ENCODE measurements around the gene CCDC87. TPM values are rescaled to one million over a fixed set of nuclear protein-coding genes. Genes with fewer than 3 reads are reported as not detected.

CCDC87 gene
- total RNA-seq, 1 donor from 2014 or later, result 0.22 TPM

DNA sequence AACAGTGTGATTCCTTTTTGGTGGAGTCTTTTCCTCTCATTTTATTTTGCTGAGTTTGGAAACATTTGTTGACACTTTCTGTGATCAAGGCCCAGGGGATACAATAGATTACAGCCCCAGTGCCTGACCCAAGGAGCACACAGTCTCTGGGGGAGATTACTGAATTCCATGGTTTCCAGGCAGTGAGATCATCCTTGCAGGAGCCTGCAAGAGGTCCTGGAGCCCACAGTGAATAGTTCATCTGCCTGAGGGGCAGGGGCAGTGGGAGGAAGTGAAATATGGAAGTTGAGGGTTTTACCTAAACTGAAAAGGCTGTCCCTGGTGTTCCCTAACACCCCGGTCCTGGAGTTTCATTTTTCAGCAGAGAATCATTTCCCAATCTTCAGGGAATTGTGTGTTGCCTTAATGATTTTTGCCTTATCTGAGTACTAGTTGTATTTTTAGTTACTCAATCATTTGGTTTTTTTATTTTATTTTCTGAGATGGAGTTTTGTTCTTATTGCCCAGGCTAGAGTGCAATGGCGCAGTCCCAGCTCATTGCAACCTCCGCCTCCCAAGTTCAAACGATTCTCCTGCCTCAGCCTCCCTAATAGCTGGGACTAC lies 7.9 kb upstream of the CCDC87 start:
- H3K79me2 ChIP-seq (ENCODE audit: low read depth), result no peaks in the 10 kb centered on the region
- no peak overlapping the region for H3K4me3 ChIP-seq
- no peak overlapping the region for H3K4me2 ChIP-seq
- no peaks in the 10 kb centered on the region for H3K27me3 ChIP-seq
- H3K36me3 Mint-ChIP-seq, result peaks cover 8% of the 10 kb centered on the region
- TF ChIP-seq EZH2phosphoT487 (IDR thresholded peaks at IDR 0.05) (no peak), EZH2 (IDR thresholded peaks at IDR 0.05) (no peak)
- TF ChIP-seq, protein P1, sequence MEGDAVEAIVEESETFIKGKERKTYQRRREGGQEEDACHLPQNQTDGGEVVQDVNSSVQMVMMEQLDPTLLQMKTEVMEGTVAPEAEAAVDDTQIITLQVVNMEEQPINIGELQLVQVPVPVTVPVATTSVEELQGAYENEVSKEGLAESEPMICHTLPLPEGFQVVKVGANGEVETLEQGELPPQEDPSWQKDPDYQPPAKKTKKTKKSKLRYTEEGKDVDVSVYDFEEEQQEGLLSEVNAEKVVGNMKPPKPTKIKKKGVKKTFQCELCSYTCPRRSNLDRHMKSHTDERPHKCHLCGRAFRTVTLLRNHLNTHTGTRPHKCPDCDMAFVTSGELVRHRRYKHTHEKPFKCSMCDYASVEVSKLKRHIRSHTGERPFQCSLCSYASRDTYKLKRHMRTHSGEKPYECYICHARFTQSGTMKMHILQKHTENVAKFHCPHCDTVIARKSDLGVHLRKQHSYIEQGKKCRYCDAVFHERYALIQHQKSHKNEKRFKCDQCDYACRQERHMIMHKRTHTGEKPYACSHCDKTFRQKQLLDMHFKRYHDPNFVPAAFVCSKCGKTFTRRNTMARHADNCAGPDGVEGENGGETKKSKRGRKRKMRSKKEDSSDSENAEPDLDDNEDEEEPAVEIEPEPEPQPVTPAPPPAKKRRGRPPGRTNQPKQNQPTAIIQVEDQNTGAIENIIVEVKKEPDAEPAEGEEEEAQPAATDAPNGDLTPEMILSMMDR (IDR thresholded peaks at IDR 0.05), result no peak
- peak overlapping the region; percentile 34 for H3K27ac Mint-ChIP-seq
- no peaks in the 10 kb centered on the region for H3K9me3 Mint-ChIP-seq
- no peaks in the 10 kb centered on the region for H3K4me1 ChIP-seq
- no peak overlapping the region for H3K4me3 Mint-ChIP-seq
- H3K27ac ChIP-seq, result no peak overlapping the region
- H3F3A ChIP-seq (ENCODE audit: low read depth), result no peaks in the 10 kb centered on the region
- no peaks in the 10 kb centered on the region for H4K20me1 ChIP-seq (ENCODE audit: low read depth)
- no peak overlapping the region for H2AFZ ChIP-seq (replicated peaks)
- H3K27me3 Mint-ChIP-seq (ENCODE audit: insufficient read depth, low read depth), result peaks cover 2% of the 10 kb centered on the region
- H3K9me3 ChIP-seq (ENCODE audit: low read depth), result no peaks in the 10 kb centered on the region
- peaks cover 10% of the 10 kb centered on the region for H3K4me1 Mint-ChIP-seq
- no peak for DNase-seq (ENCODE audit: low spot score)
- H3K9ac ChIP-seq, result no peak overlapping the region
- H3K36me3 ChIP-seq, result no peaks in the 10 kb centered on the region

DNA sequence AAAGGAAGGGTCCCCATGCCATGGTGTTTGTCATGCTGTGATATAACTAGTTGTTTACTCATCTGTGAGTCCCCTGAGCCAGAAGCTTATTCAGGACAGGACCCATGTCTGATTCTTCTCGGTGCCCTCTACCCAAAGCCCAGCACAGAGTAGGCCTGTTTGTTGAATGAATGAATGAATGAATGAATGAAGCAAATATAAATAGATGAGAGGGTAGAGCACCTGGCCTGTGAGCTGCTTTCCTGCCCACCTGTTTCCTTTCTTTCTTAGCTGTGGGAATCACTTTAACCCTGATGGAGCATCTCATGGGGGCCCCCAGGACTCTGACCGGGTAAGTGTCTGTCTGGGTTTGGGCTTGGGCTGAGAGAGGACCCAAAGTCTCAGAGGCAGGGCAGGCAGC lies 7.4 kb upstream of the CCDC87 start:
- Histone ChIP-seq H3K79me2 (ENCODE audit: low read depth) (no peaks in the 10 kb centered on the region), H3K4me1 (no peaks in the 10 kb centered on the region), H3K27me3 (no peaks in the 10 kb centered on the region), H2AFZ (replicated peaks) (no peak overlapping the region), H3F3A (ENCODE audit: low read depth) (no peaks in the 10 kb centered on the region), H3K4me3 (no peak overlapping the region), H3K9me3 (ENCODE audit: low read depth) (no peaks in the 10 kb centered on the region), H3K9ac (no peak overlapping the region), H3K36me3 (no peaks in the 10 kb centered on the region), H4K20me1 (ENCODE audit: low read depth) (no peaks in the 10 kb centered on the region), H3K4me2 (no peak overlapping the region), H3K27ac (no peak overlapping the region)
- Mint-ChIP-seq H3K4me3 (no peak overlapping the region), H3K4me1 (peaks cover 11% of the 10 kb centered on the region), H3K36me3 (peaks cover 8% of the 10 kb centered on the region), H3K27me3 (ENCODE audit: insufficient read depth, low read depth) (peaks cover 2% of the 10 kb centered on the region), H3K27ac (peak overlapping the region; percentile 34), H3K9me3 (no peaks in the 10 kb centered on the region)
- TF ChIP-seq, protein P1 (IDR thresholded peaks at IDR 0.05), result no peak
- TF ChIP-seq EZH2phosphoT487 (IDR thresholded peaks at IDR 0.05) (no peak), EZH2 (IDR thresholded peaks at IDR 0.05) (no peak)
- DNase-seq (ENCODE audit: low spot score), result no peak

DNA sequence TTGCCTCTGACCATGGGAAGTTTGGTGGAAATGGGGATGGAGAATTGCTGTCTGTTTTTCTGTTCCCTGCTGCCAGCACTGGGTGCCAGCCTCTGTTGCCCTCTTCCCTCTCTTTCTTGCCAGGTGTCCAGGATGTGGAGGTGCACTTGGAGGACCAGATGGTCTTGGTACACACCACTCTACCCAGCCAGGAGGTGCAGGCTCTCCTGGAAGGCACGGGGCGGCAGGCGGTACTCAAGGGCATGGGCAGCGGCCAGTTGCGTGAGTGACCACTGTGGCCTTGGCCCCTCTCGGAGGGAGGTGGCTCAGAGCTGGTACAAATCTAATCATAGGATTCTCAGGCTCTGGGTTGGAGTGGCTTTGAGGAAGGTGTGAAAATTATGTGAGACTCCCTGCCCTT lies 6.1 kb upstream of the CCDC87 start:
- peaks cover 9% of the 10 kb centered on the region for H3K36me3 Mint-ChIP-seq
- H3K4me3 ChIP-seq, result no peak overlapping the region
- H3K4me1 Mint-ChIP-seq, result peaks cover 17% of the 10 kb centered on the region
- no peak for DNase-seq (ENCODE audit: low spot score)
- H3K9me3 ChIP-seq (ENCODE audit: low read depth), result no peaks in the 10 kb centered on the region
- no peaks in the 10 kb centered on the region for H3K9me3 Mint-ChIP-seq
- no peak overlapping the region for H3K27ac ChIP-seq
- peaks cover 2% of the 10 kb centered on the region for H3K27me3 Mint-ChIP-seq (ENCODE audit: insufficient read depth, low read depth)
- H2AFZ ChIP-seq (replicated peaks), result no peak overlapping the region
- H3K27me3 ChIP-seq, result no peaks in the 10 kb centered on the region
- H3K27ac Mint-ChIP-seq, result no peak overlapping the region
- no peak overlapping the region for H3K4me2 ChIP-seq
- peaks cover 4% of the 10 kb centered on the region for H3K79me2 ChIP-seq (ENCODE audit: low read depth)
- no peak overlapping the region for H3K9ac ChIP-seq
- no peaks in the 10 kb centered on the region for H3F3A ChIP-seq (ENCODE audit: low read depth)
- no peaks in the 10 kb centered on the region for H3K4me1 ChIP-seq
- TF ChIP-seq, protein P1 (IDR thresholded peaks at IDR 0.05), result no peak
- TF ChIP-seq EZH2 (IDR thresholded peaks at IDR 0.05) (no peak), EZH2phosphoT487 (IDR thresholded peaks at IDR 0.05) (no peak)
- no peaks in the 10 kb centered on the region for H3K36me3 ChIP-seq
- no peaks in the 10 kb centered on the region for H4K20me1 ChIP-seq (ENCODE audit: low read depth)
- no peak overlapping the region for H3K4me3 Mint-ChIP-seq
